HepG2 (cell line): ENCODE data around the gene KIF6. TPM values are rescaled to one million over a fixed set of nuclear protein-coding genes. Genes with fewer than 3 reads are reported as not detected.

Source experiments
- ATAC-seq: fragments of 200-7000 bp; cut with Tn5 transposase; 3 replicates; pipeline ENCODE4 v1.9.1; 2020; ENCODE audit warnings: mild to moderate bottlenecking, moderate library complexity
- BruUV-seq: library from RNA; stranded (reverse); fragments of 400-500 nt; replicated peaks from 2 replicates; lab custom pipeline; 2021; lab: Mats Ljungman, UMichigan
- CTCF ChIA-PET: fragments of 300-600 bp; formaldehyde crosslinking; extraction: SDS; loops from one replicate; lab custom pipeline; 2021; ENCODE audit warnings: low total read pairs, inconsistent platforms, low intra/inter-chr PET ratio; lab: Yijun Ruan, JAX
- POLR2A ChIA-PET: fragments of 350-600 bp; sonication (Branson Sonifier 250); formaldehyde crosslinking; loops from one replicate; lab custom pipeline; 2020; ENCODE audit warnings: antibody characterized with exemption, inconsistent platforms; lab: Yijun Ruan, JAX
- DNase-seq: peaks from one replicate; pipeline ENCODE4 v3.0.0-alpha.2; 2015; ENCODE audit warnings: low spot score
- FAIRE-seq: peaks from 3 replicates; lab custom pipeline; 2011; peaks lifted over from hg19 to GRCh38; lab: Jason Lieb, UNC
- H2AFZ ChIP-seq: one replicate; pipeline ENCODE4 v1.6.1; 2011; ENCODE audit warnings: low read length, inconsistent platforms
- H3K27ac ChIP-seq: fragments of 300-600 bp; 3 replicates; pipeline ENCODE4 v1.8.0; 2011; ENCODE audit warnings: mixed run types, mild to moderate bottlenecking, mixed read lengths, low read length, inconsistent platforms; ENCODE audit not compliant: insufficient read depth; ENCODE audit errors: extremely low read length
- H3K27me3 ChIP-seq, 2 experiments: fragments of 200-600 bp in 1 of 2; 2 replicates in 1 of 2; 3 replicates in 1 of 2; pipeline versions ENCODE4 v1.6.0 to v1.8.0; 2011; ENCODE audit warnings: low read length in 2 of 2, mild to moderate bottlenecking in 2 of 2, moderate library complexity in 2 of 2, inconsistent platforms in 1 of 2; ENCODE audit not compliant: insufficient read depth in 2 of 2, control insufficient read depth in 1 of 2
- H3K36me3 ChIP-seq, 2 experiments: fragments of 200-600 bp in 1 of 2; replicated peaks in 1 of 2; 2 replicates in 1 of 2; 3 replicates in 1 of 2; pipeline versions ENCODE4 v1.5.1 to v1.8.0; 2011; ENCODE audit warnings: low read length in 2 of 2, inconsistent platforms in 1 of 2; ENCODE audit not compliant: insufficient read depth in 2 of 2, control insufficient read depth in 1 of 2
- H3K4me1 ChIP-seq: 2 replicates; pipeline ENCODE4 v1.5.1; 2012; ENCODE audit warnings: low read length, inconsistent platforms; ENCODE audit not compliant: insufficient read depth
- H3K4me2 ChIP-seq: 2 replicates; pipeline ENCODE4 v1.6.0; 2011; ENCODE audit warnings: low read depth, low read length, inconsistent platforms
- H3K4me3 ChIP-seq, 3 experiments: fragments of 200-600 bp in 1 of 3; sonication (generic), shearing (Covaris generic) in 1 of 3; replicated peaks in 1 of 3; 2 replicates each; pipeline ENCODE4 v1.5.1; 2011 to 2016; ENCODE audit warnings: low read length in 3 of 3, inconsistent platforms in 2 of 3, low read depth in 2 of 3, mild to moderate bottlenecking in 2 of 3, control low read depth in 1 of 3, mixed read lengths in 1 of 3; ENCODE audit not compliant: insufficient read depth in 1 of 3
- H3K79me2 ChIP-seq: one replicate; pipeline ENCODE4 v1.6.1; 2011; ENCODE audit warnings: low read length, inconsistent platforms; ENCODE audit not compliant: insufficient read depth
- H3K9ac ChIP-seq: 2 replicates; pipeline ENCODE4 v1.6.0; 2011; ENCODE audit warnings: mild to moderate bottlenecking, low read depth, low read length, inconsistent platforms; ENCODE audit not compliant: insufficient read depth
- H3K9me3 ChIP-seq: 2 replicates; pipeline ENCODE4 v1.5.1; 2012; ENCODE audit warnings: mild to moderate bottlenecking, low read length
- H4K20me1 ChIP-seq: 2 replicates; pipeline ENCODE4 v1.6.0; 2011; ENCODE audit warnings: inconsistent platforms, mild to moderate bottlenecking, low read length, moderate library complexity; ENCODE audit not compliant: insufficient read depth
- CAMTA2 ChIP-seq: sonication (generic); formaldehyde crosslinking; IDR thresholded peaks from 2 replicates; pipeline ENCODE4 v1.4.0; 2020; ENCODE audit warnings: mild to moderate bottlenecking, missing genetic modification reagents, borderline replicate concordance
- ZNF570 ChIP-seq: sonication (generic); formaldehyde crosslinking; IDR thresholded peaks from 2 replicates; pipeline ENCODE4 v1.4.0; 2020; ENCODE audit warnings: mild to moderate bottlenecking, missing genetic modification reagents, borderline replicate concordance
- ZNF790 ChIP-seq: sonication (generic); formaldehyde crosslinking; IDR thresholded peaks from 2 replicates; pipeline ENCODE4 v1.8.0; 2022; ENCODE audit warnings: missing genetic modification reagents, mild to moderate bottlenecking, borderline replicate concordance
- WGBS: methylation state at CpG from one replicate; pipeline ENCODE4 v1.1.6; 2017; ENCODE audit warnings: low lambda C conversion rate; 5-methylcytosine and 5-hydroxymethylcytosine counted together
- in situ Hi-C: cut with HindIII; loops from 2 replicates; pipeline ENCODE4 v1.10.0; 2017; ENCODE audit warnings: low pct_unique_long_range_greater_than_20kb; ENCODE audit not compliant: extremely low pct_ligation_motif_present
- intact Hi-C: fragments of 100-400 bp; cut with micrococcal nuclease; formaldehyde crosslinking; loops from one replicate; pipeline ENCODE4 v1.10.0; 2022; ENCODE audit not compliant: unreplicated experiment
- polyA plus RNA-seq, 8 experiments: library from polyadenylated mRNA; depleted of rRNA in 3 of 8; stranded (reverse) in 7 of 8; unstranded in 1 of 8; fragments of >200 nt; fragmentation: Illumina TruSeq in 4 of 8; extraction: Trizol in 4 of 8; gene quantifications; 2 replicates each; pipeline versions ENCODE4 v1.2.1 to v1.2.3, GENCODE V29; 2011 to 2016; ENCODE audit warnings: low read depth in 4 of 8, missing spikeins in 1 of 8, mixed read lengths in 1 of 8; ENCODE audit not compliant: insufficient read depth in 1 of 8
- total RNA-seq, 5 experiments: library from RNA; depleted of rRNA; stranded (reverse); fragments of >200 nt; fragmentation: Illumina TruSeq; extraction: Trizol; gene quantifications; 2 replicates each; pipeline ENCODE4 v1.2.3, GENCODE V29; 2016; ENCODE audit warnings: low read depth in 1 of 5
- TF ChIP-seq, protein P1 (sequence below): sonication (generic); formaldehyde crosslinking; IDR thresholded peaks from 2 replicates; pipeline ENCODE4 v1.9.0; 2021; ENCODE audit warnings: missing genetic modification reagents, borderline replicate concordance

Gene KIF6
- total and polyA plus RNA-seq, 2 of the 13 experiments (the other 11 are each of a cell fraction or from before 2014, with no cell fraction given) = 0.04 to 0.27 TPM

DNA sequence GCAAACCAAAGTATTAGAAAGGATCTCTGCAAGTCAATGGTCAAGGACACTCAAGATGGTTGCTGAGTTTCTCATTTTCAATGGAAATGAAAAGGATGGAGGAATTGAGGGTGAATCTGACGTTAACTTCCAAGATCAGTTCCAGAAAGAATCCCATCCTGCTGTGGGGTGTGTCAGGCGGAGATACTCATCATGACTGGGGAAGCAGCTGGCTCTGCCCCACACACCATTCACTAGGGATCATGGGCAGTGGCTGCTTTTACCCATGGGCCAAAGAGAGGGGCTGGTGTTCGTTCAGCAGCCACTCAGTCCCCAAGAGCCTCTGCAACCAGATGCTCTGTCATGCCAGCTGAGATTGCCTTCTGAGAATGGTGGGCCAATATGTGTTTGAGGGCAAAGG, 300.4 kb downstream of the KIF6 start (continued):
- TF ChIP-seq, protein P1, sequence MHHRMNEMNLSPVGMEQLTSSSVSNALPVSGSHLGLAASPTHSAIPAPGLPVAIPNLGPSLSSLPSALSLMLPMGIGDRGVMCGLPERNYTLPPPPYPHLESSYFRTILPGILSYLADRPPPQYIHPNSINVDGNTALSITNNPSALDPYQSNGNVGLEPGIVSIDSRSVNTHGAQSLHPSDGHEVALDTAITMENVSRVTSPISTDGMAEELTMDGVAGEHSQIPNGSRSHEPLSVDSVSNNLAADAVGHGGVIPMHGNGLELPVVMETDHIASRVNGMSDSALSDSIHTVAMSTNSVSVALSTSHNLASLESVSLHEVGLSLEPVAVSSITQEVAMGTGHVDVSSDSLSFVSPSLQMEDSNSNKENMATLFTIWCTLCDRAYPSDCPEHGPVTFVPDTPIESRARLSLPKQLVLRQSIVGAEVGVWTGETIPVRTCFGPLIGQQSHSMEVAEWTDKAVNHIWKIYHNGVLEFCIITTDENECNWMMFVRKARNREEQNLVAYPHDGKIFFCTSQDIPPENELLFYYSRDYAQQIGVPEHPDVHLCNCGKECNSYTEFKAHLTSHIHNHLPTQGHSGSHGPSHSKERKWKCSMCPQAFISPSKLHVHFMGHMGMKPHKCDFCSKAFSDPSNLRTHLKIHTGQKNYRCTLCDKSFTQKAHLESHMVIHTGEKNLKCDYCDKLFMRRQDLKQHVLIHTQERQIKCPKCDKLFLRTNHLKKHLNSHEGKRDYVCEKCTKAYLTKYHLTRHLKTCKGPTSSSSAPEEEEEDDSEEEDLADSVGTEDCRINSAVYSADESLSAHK (CRISPR knock-in tag) = no peak
- no peak for TF ChIP-seq ZNF570

DNA sequence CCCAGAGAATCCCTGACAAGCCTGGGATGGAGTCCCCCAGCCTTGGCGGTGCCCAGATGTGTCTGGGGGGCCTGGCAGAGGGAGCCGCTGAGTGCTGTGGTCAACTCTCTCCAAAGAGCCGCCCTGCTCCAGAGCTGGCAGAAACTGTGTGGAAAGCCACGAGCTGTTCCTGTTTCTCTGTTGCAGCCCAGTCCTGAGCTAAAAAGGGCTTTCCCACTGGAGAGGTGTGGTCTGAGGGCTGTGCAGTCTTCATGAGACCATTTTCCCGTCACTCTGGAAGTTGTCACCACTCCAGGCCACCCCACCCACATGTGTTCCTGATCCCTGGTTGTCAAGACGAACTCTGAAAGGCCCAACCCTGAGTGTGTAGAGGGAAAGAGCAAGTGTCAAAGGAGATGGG, 303.0 kb downstream of the KIF6 start:
- no peaks in the 10 kb centered on the region for H3K79me2 ChIP-seq
- POLR2A ChIA-PET = no interaction called here
- no peaks in the 10 kb centered on the region for H3K36me3 ChIP-seq
- in situ Hi-C loops = no loop called here
- 6% methylated on average over 6 of the region's 6 CpGs for WGBS
- CTCF ChIA-PET = no interaction called here
- peaks cover 1% of the 10 kb centered on the region; the same call in 1 of the 2 replicates for H3K4me1 ChIP-seq
- no peak overlapping the region for H3K4me3 ChIP-seq
- FAIRE-seq = no peak
- no peak overlapping the region for H3K4me2 ChIP-seq
- no peaks in the 10 kb centered on the region for H4K20me1 ChIP-seq
- no peak for DNase-seq
- H3K9ac ChIP-seq = no peak overlapping the region
- H2AFZ ChIP-seq = no peak overlapping the region
- no peak overlapping the region for H3K27ac ChIP-seq
- TF ChIP-seq CAMTA2 (CRISPR knock-in tag) (no peak), ZNF790 (CRISPR knock-in tag) (no peak)
- H3K27me3 ChIP-seq = peaks cover 0 to 3% of the 10 kb centered on the region in 2 experiments; a peak in 1 of 5 replicates
- intact Hi-C loops = no loop called here
- no TSS peak for BruUV-seq
- H3K9me3 ChIP-seq = no peaks in the 10 kb centered on the region
- ATAC-seq = no peak
